ENCODE measurements around the gene PERCC1.
"Not testable (repeated sequence)": the region's sequence is repeated elsewhere in the genome, so short reads cannot be mapped to it uniquely, and the experiment has no call there.

Gene PERCC1

GRCh38 chr16:1469141-1469540 lies 38.3 kb downstream of the PERCC1 start:
- not testable (repeated sequence) for DNase-seq (ENCODE audit: low read depth)

GRCh38 chr16:1469693-1470201 lies 38.9 kb downstream of the PERCC1 start:
- no peak for DNase-seq (ENCODE audit: low read depth)

DNA sequence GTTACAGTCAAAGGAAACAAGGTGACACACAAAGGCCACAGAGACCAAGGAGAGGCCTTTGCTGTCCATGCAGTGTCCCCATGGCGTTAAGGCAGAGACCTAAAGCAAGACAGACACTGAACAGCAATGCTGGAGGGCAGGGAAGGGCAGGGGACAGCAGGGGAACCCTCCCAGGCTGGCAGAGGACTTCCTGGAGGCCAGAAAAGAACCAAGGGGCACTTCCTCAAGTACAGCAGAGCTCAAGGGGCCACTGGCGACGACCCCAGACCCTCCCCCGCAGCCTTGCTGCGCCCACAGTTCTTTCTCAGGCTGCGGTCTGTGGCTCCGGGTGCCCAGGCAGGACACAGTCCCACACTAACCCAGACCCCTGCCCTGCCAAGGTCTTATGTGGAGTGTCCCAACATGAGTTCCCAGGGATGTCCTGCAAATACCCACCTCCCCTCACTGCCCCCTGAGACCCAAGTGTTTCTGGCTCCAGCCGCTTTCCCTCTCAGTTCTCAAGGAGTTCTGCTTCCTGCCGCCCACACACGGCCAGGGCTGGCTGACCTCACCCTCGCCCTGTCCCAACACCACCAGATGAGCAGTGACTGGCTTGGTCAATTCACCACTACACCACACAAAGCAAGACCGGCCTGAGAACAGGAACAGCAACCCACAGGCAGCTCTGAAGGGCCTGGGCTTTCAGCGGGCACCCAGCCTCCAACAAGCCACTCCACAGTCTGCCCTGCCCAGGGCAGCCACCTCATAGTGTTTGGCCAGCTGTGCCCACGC lies 39.8 kb downstream of the PERCC1 start:
- peak; percentile 15 for DNase-seq (ENCODE audit: low read depth)

DNA sequence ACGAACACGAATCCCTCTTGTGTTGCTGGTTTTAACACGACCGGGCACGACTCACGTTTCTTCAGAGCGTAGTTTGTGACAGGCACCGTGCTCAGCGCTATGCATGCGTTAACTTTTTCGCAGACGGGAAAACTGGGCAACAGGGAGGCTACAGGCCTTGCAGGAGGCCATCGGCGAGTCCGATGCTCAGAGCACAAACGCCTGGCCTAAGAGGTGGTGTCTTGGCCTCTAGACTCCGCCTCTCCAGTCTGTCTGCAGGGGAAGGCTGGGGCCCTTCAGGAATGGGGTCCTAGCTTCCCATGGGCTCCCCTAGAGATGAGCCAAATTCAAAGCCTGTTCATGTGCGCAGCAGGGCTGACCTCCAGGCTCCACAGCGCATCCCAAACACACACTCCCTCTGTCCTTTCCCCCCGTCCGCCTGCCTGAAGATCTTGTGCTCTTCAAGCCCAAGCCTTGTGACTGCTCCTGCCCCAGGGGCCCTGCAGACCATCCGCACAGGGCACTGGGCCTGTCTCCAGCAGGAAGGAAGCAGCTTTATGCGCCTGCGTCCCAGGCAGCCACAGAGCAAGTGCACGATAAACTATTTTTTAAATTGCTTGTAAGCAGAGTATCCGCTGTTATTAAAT lies 40.8 kb downstream of the PERCC1 start:
- no peak for DNase-seq (ENCODE audit: low read depth)

DNA sequence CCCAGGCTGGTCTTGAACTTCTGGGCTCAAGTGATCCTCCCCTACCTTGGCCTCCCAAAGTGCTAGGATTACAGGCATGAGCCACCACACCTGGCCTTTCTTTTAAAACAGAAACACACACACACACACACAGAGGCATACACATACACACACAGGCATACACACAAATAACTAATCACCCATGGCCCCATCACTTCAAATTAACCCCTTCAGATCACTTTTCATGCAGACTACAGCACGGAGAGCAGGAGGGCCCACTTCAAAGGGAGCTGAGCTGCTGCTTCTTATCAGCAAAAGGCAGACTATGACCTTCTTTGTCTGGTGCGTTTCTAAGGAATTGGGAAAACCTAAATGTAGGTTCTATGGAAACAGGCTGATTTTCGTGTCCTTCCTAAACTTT lies 42.1 kb downstream of the PERCC1 start:
- DNase-seq (ENCODE audit: low read depth) = no peak

- DNase-seq (ENCODE audit: low read depth) = peak; percentile 11
These were observed 43.4 kb downstream of the PERCC1 start for GRCh38 chr16:1474082-1474795.

GRCh38 chr16:1474796-1475551 lies 44.1 kb downstream of the PERCC1 start, which contains the start of gene CLCN7:
Gene CLCN7 (minus strand): TSS chr16:1475028. CDS start chr16:1474974, 54 bp downstream.
- DNase-seq (ENCODE audit: low read depth) = peak; percentile 81

DNA sequence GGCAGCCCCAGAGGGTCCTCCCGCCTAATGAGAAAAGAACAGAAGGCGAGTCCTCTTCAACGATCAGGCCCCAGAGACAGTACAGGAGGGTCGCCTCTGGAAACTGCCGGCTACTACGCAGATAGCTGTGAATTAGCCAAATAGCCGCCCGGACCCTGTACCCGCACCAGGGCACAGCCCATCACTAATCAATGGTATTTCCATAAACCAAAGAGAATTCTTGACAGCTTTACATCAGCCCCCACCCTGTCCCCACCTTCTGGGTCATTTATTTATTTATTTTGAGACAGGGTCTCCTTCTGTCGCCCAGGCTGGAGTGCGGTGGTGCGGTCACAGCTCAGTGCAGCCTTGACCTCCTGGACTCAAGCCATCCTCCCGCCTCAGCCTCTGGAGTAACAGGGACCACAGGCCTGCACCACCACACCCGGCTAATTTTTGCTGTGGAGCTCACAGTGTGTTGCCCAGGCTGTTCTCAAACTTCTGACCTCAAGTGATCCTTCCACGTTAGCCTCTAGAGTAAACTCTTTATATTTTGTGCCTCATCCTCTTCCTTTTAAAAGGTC lies 44.8 kb downstream of the PERCC1 start:
- no peak for DNase-seq (ENCODE audit: low read depth)

DNA sequence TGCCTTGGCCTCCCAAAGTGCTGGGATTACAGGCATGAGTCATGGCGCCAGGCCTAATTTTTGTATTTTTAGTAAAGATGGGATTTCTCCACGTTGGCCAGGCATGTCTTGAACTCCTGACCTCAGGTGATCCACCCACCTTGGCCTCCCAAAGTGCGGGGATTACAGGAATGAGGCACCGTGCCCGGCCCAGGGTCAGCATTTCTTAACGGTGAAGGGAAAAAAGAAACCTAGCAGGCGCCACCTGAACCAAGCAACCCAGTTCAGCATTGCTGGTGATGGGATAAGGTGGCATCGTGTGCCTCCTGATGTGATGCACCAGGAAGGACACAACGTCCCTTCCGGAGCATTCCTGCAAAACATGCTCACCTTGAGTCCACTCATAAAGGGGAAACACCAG lies 46.2 kb downstream of the PERCC1 start:
- no peak for DNase-seq (ENCODE audit: low read depth)

- DNase-seq (ENCODE audit: low read depth) = not testable (repeated sequence)
These were observed 48.1 kb downstream of the PERCC1 start for GRCh38 chr16:1478937-1479336.

GRCh38 chr16:1481906-1482835 lies 51.3 kb downstream of the PERCC1 start:
- no peak for DNase-seq (ENCODE audit: low read depth)

Data from EH (cell line).